NCI-H146 (cell line): ENCODE results near the gene FAM117B.
"Not testable (repeated sequence)": the region's sequence is repeated elsewhere in the genome, so short reads cannot be mapped to it uniquely, and the experiment has no call there.

Experiments
- DNase-seq: peaks from one replicate; lab custom pipeline; 2025; lab: John Stamatoyannopoulos, UW

FAM117B gene

DNA sequence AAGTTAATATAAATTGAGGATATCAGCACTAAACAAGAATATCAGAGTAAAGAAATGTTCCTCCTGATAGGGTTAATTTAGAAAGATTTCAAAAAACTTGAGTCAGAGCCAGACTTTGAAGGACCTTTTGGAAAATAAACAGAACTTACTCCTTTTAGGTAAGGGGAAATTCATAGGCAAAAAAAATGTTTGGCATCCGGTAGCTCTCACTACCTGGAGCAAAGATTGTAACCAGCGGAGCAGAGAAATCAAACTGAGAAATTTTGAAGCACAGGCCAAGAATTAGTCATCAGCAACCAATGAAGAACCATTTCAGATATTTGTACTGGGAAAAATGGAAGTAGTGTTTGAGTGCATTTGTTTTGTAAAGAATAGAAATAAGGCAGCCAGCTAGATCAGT lies 123.8 kb downstream of the FAM117B start:
- DNase-seq = no peak

DNA sequence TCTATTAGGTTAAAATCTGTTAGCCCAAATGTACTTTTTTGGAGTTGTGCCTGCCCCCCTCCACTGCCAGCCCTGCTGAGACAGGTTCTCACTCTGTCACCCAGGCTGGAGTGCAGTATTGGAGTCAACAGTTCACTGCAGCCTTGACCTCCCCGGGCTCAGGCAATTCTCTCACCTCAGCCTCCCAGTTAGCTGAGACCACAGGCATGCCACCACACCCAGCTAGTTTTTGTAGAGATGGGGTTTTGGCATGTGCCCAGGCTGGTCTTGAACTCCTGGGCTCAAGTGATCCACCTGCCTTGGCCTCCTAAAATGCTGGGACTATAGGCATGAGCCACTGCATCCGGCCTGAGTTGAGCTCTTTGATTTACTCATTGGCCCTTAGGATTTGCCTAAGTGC lies 126.1 kb downstream of the FAM117B start:
- DNase-seq = no peak

DNA sequence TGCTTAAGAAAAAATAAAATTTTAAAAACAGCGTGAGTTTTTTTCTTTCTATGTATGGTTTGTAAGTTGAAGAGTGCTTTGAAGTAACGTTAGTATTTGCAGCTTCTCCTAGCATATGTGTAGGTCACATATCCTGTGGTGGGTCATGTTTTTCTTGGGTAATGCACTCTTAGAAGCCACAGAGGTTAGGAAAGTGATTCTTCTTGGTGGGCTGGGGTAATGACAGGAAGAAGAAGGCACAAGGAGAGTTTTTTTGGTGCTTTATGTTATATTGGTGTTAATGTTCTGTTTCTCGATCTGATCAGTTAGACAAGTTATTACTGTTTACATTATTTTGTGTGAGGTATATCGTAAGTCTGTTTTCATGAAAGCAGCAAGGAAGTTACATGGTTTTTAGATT lies 127.8 kb downstream of the FAM117B start:
- no peak for DNase-seq

DNA sequence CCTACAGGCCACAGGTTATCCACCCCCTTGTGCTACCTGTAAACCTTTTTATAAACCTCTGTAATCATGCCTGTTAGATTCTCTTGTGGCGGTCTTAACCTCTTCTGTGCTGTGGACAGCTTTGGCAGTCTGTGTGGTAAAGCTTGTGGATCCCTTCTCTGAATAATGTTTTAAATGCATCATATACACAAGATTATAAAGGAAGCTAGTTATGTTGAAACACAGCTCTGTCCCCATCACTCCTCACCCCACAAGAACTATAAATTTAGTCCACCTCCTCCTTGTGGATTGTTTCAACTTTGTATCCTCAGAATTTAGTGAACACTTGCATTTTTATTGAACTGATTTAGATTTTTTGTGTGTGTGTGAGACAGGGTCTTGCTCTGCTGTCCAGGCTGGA lies 129.1 kb downstream of the FAM117B start:
- no peak for DNase-seq

DNA sequence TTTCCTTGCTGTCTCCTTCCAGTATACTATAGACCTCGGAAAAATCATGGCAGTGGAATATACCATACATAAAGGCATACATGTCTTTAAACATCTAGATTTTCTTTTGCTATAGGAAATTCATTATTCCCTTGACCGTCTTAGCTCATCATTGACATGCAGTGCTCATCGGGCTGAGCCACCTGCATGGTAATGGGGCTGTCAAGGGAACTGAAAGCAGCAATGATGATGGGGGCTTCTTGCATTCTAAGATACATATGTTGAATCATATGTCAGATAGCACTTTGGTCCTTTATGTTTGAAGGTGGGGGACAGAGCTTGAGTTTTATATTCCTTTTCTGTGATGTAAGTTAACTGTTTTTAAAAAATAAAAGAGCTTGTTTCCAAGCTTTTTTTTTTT lies 130.2 kb downstream of the FAM117B start:
- DNase-seq = no peak

DNA sequence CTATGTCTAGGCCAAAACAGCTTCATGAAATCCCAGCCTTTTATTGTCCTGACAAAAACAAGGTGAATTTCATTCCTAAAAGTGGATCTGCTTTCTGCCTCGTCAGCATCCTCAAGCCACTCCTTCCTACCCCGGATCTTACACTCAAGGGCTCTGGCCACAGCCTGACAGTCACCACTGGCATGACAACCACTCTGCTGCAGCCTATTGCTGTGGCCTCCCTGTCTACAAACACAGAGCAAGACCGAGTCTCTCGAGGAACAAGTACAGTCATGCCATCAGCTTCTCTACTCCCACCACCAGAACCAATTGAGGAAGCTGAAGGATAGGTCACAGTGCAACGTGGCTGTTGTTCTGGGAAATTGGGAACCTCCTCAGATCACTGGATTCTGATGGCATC lies 130.7 kb downstream of the FAM117B start:
- no peak for DNase-seq

DNA sequence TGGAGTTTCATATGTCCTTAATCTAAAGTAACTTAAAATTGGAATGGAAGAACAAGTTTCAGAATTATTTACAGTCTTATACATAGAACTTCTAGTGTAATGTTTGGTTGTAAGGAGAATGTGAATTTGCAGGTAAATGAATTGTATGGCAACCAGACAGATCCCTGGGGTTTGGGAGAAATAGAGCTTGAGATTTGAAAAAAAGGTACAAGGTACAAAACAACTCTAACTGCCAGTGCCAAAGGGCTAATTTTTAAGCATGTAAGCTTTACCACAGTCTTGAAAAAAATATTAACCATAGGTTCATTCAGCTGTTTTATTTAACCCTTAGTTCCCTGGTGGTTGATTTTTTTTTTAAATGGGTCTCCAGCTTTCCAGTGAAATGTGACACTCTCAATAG lies 133.5 kb downstream of the FAM117B start:
- DNase-seq = no peak

DNA sequence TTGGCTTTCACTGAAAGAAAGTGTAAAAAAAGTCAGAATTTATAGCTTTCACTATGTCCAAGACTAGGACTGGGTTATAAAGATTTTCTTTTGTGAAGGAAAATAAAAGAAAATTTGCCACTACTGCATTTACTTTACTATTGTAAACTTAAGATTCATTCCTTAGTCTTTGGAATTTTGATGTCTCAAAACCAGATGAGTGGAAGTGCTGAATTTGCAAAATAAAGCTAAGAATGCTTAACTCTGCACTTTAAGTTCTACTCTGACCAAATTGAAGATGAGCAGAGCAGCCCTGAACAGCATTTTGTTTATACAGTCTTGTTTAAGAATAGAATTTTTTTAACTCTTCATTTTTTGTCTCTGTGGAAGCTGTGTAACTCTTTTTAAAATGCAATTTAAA lies 134.4 kb downstream of the FAM117B start:
- DNase-seq = no peak

DNA sequence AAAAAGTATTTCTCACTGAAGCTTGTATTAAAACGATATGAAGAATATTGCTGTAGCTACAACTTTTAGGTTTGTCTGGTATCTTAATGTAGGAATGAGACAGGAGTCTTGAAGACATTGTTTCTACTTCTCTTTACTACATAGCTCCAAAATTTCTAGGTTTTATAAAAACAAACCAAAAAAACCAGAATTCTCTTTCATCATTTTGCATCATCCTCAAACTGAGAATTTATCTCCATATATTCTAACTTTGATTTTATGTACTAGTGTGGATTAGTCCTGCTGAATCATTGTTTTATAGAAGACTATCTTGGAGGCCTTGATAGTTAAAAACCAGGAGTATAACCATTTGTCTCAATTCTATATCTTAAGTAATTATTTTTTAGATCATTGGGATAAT lies 136.6 kb downstream of the FAM117B start:
- DNase-seq = no peak

DNA sequence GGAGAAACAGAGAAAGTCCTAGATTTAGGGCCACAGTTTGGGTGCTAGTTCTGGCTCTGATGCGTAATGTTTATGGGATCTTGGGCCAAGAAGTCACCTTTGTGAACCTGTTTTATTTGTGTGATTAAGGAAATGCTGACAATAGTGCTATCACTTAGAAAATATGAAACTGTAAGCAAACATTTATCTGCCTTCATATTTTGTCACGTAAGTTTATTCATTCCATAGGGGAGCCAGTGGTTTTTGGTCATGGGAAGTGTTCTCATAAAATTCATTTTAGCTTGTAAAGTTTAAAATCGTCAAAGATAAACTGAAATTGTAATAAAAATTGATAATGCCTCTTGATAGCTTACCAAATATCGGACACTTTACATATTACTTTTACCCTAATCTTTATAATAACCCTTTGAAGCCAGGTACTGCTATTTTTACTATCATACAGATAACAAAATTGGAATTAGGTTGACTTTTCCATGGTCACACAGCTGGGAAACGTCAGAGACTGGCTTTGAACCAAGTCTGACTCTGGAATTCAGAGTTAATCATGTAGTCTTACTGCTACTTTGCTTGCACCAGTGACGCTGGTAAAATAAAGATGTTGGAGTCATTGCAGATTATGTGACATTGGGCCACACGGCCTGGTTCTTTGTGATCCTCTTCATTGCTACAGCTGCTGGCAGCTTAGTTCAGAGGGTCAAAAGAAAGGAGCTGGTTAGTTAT lies 137.1 kb downstream of the FAM117B start:
- no peak for DNase-seq

DNA sequence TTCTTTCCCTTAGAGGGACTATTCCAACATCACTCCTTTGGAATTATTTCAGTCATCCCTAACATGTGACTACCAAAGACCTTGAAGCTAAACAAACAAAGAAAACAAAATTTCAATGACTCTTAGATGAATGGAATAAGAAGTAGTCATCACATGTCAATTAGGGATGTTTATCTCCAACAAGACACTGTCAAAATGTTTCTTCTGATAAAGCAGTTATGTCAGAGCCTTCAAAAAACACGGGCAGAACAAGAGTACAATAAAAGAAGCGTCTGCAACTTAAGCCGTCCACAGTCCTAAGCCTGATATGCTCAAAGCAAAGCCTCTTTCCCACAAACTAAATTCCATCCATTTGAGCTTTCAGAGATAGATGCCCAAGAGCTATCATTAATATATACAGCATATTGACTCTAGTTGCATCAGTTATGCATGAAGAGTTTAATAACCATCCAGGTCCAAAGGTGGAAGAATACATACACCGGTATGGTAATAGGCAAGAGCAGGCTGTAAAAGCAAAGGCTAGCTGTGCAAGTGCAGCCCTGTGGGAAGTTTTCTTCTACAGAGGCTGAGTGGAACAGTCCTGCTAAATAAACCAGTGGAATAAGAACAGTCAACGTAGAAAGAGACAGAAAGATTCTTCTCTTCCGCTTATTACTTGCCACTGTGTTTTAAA lies 138.7 kb downstream of the FAM117B start:
- DNase-seq = no peak

DNA sequence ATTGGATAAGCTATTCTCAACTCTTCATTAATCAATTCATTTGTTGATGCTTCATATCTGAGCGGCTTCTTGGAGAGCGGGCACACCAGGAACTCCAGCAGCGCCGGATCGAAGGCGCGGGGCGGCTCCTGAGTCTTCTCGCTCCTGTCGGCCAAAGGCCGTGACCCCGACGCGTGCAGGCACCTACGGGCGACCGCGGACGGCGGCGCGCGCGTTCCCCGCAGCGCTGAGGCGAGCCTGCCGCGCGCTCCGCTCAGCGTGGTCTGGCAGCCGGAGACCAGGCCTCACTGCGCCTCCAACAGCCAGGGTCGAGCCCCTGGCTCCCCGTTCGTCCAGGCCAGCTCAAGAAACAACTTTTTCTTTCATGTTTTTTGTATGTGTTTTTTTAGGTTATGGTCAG lies 139.3 kb downstream of the FAM117B start:
- DNase-seq = no peak

DNA sequence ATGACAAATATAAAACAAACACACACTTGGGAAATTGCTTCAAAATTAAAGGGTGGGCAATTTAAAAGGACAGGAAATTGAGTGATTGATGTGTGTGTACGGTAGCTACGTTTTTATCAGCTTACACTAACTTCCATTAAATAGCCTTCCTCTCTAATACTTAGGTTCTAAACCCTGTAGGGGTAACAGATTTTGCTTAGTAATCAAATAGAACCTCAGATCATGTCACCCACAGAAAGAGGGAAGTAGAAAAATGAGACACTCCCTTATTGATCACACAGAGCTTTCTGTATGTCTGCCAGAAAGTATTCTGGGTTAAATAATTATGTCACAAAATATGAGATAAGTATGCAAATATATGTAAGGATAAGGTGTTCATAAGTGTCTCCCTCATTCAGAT lies 143.4 kb downstream of the FAM117B start:
- no peak for DNase-seq

DNA sequence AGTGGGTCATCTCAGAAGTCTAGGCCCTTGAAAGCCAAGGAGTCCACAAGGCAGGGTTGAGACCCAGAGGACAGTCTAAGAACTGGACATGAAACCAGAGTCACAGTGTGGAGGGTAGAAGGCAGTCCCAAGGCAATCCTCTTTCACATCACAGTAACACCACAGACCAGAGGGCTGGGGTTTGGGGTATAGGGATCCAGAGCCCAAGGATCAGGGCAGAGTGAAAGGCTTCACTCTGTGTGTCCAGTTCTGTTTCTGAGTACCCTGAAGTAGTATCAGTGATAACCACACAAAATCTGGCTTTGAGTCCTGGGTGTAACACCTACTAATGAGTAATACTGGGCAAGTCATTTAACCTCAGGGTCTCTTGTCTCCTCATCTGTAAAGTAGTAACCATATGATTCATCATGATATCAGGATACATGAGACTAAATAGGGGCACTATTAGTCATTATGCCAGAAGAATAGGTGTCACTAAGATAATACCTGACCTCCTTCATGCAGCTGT lies 145.8 kb downstream of the FAM117B start:
- DNase-seq = no peak

DNA sequence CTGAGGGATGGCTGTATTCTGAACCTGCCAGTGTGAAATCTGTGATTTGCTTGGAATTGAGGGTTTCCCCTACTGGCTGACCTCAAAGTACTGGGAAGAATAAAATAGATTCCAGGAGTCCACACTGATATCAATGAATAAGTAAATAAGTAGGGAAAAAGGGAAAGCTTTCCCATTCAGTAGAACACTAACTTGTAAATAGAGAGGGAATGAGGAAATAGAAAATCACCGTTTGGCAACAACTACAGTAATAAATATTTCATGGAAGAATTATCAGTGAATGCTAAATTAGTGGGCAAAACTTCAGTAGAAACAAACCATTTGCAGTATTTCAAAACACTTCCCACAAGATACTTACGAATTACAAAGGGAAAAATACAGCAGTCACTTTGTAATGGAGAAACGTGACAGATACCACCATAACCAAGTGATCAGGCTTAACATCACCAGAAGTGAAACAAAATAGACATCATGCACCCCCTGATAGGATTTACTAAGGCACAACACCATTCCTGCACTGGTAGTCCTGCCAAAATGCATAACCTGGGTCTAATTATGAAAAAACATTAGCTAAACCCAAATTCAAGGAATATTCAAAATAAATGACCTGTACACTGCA lies 148.3 kb downstream of the FAM117B start:
- no peak for DNase-seq

DNA sequence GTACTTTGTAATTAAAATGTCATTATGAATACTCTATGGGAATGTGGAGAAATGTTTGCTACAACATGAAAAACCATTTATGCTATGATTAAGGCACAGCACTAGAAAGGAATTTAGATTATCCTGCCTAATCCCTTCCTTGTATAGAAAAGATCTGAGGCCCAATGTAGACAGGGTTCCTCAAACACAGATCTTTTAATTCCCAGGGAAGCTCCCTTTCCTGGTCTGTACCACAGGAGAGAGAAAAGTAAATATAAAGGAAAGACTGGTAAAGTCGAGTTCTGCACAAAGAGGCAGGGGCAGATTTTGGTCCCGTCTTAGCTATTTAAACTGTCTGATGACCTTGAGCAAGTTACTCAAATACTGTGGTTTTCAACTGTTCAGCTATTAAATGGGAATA lies 152.1 kb downstream of the FAM117B start:
- DNase-seq = no peak

DNA sequence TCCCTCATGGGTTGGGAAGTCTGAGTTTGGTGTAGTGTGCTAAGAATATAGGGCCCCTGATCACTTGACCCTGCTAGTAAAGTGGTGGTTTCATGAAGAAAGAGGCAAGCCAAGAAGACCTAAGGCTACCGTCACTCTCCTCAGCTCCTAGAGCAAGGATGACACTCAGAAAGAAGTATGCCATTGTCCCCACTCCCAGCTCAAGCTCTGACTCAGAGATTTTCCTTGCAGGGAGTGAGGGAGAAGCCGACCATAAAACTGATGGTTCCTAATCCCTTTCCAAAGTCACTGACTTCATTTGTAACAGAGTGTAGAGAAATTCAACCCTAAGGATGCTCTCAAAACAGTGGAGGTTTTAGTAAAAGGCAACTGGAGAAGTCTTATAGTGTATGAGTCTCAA lies 155.9 kb downstream of the FAM117B start:
- no peak for DNase-seq

DNA sequence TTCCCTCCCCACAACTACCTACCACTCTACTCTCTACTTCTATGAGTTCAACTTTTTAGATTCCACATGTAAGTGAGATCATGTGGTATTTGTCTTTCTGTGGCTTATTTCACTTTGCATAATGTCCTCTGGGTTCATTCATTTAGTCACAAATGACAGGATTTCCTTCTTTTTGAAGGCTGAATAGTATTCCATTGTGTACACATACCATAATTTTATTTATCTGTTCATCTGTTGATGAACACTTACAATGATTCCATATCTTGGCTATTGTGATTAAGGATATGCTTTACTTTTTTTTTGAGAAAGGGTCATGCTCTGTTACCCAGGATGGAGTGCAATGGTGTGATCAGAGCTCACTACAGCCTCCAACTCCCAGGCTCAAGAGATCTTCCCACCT lies 163.2 kb downstream of the FAM117B start:
- no peak for DNase-seq

DNA sequence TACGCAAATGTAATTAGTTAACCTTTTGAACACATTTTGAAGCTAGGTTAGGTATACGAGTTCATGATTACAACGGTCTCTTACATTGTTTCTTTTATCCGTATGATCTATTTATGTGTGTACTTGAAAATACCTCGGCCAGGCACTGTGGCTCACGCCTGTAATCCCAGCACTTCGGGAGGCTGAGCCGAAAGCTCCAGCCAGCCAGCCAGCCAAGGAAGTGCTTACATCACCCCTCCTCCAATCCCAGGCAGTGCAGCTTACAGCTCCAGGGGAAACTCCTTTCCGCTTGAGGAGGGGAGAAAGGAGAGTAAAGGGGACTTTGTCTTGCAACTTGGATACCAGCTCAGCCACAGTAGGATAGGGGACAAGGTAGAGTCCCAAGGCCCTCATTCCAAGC lies 171.1 kb downstream of the FAM117B start:
- DNase-seq = not testable (repeated sequence)

DNA sequence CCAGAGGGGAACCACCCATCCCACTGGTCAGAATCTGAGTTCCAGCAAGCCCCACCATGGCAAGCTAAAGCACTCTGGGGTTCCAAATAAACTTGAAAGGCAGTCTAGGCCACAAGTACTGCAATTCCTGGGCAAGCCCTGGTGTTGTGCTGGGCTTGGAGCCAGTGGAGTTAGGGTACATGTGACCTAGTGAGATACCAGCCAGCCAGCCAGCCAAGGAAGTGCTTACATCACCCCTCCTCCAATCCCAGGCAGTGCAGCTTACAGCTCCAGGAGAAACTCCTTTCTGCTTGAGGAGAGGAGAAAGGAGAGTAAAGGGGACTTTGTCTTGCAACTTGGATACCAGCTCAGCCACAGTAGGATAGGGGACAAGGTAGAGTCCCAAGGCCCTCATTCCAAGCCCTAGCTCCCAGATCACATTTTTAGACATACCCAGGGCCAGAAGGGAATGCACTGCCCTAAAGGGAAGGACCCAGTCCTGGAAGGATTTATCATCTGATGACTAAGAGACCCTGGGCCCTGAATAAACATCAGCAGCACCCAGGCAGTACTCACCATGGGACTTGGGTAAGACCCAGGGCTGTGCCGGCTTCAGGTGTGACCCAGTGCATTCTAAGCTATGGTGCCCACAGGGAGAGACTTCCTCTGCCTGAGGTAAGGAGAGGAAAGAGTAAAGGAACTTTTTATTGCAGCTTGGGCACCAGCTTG lies 172.8 kb downstream of the FAM117B start:
- DNase-seq = not testable (repeated sequence)

DNA sequence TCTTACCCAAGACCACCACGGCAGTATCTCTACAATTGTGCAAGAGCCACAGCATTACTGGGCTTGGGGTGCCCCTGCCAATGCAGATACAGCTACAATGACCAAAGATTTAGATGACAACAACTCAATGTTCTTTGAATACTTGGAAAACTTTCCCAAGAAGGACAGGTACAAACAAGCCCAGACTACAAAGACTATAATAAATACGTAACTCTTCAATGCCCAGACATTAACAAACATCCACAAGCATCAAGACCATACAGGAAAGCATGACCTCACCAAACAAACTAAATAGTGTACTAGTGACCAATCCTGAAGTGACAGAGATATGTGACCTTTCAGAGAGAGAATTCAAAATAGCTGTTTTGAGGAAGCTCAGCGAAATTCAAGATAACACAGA lies 174.0 kb downstream of the FAM117B start:
- no peak for DNase-seq

DNA sequence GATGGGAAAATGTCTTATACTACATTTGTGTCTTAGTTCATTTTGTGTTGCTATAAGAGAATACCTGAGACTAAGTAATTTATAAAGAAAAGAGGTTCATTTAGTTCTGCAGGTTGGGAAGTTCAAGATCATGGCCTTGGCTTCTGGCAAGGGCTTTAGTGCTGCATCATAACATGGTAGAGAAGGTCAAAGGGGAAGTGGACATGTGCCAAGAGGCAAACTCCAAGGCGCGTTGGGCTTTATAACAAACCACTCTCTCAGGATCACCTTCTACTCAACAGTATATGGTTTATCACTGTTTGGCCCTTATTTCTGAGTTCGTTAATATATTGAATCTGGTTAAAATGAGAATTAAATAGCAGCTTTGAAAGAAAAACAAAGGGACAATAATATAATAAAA lies 178.6 kb downstream of the FAM117B start:
- DNase-seq = no peak

DNA sequence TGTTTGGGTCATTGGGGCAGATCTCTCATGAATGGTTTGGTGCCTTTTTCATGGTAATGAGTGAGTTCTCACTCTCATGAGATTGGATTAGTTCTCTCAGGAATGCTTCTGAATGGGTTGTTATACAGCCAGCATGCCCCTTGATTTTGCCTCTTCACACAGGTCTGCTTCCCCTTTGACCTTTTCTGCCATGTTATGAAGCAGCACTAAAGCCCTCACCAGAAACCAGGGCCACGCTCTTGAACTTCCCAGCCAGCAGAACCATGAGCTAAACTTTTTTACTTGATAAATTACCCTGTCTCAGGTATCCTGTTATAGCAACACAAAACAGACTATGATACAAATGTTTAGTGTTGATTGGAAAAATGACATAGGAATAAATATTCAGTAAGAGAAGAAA lies 179.5 kb downstream of the FAM117B start:
- no peak for DNase-seq
